Measurements from ENCODE around the gene CCNJL.
"Not testable (repeated sequence)": the region's sequence is repeated elsewhere in the genome, so short reads cannot be mapped to it uniquely, and the experiment has no call there.

CCNJL gene

GRCh38 chr5:160260881-160261815, 51.2 kb downstream of the CCNJL start:
- no peak for DNase-seq (ENCODE audit: low read depth)

GRCh38 chr5:160260006-160260775, 52.2 kb downstream of the CCNJL start:
- no peak for DNase-seq (ENCODE audit: low read depth)

GRCh38 chr5:160259341-160259740, 53.0 kb downstream of the CCNJL start:
- DNase-seq (ENCODE audit: low read depth): no peak

GRCh38 chr5:160254706-160255105, 57.7 kb downstream of the CCNJL start:
- no peak for DNase-seq (ENCODE audit: low read depth)

GRCh38 chr5:160253441-160253840, 58.9 kb downstream of the CCNJL start:
- no peak for DNase-seq (ENCODE audit: low read depth)

GRCh38 chr5:160252916-160253315, 59.4 kb downstream of the CCNJL start:
- no peak for DNase-seq (ENCODE audit: low read depth)

GRCh38 chr5:160251406-160252155, 60.8 kb downstream of the CCNJL start:
- no peak for DNase-seq (ENCODE audit: low read depth)

- DNase-seq (ENCODE audit: low read depth): no peak
Observed at GRCh38 chr5:160250826-160251225, 61.5 kb downstream of the CCNJL start.

GRCh38 chr5:160250226-160250625, 62.1 kb downstream of the CCNJL start:
- no peak for DNase-seq (ENCODE audit: low read depth)

GRCh38 chr5:160249570-160249969, 62.8 kb downstream of the CCNJL start:
- DNase-seq (ENCODE audit: low read depth): not testable (repeated sequence)

- no peak for DNase-seq (ENCODE audit: low read depth)
Observed at GRCh38 chr5:160245506-160246086, 66.8 kb downstream of the CCNJL start.

GRCh38 chr5:160242145-160242544, 70.2 kb downstream of the CCNJL start:
- DNase-seq (ENCODE audit: low read depth): no peak

GRCh38 chr5:160240350-160240749, 72.0 kb downstream of the CCNJL start:
- DNase-seq (ENCODE audit: low read depth): no peak

- no peak for DNase-seq (ENCODE audit: low read depth)
Observed at GRCh38 chr5:160237571-160238093, 74.7 kb downstream of the CCNJL start.

- no peak for DNase-seq (ENCODE audit: low read depth)
Observed at GRCh38 chr5:160235731-160236130, 76.6 kb downstream of the CCNJL start.

GRCh38 chr5:160233215-160233614, 79.1 kb downstream of the CCNJL start:
- DNase-seq (ENCODE audit: low read depth): no peak

GRCh38 chr5:160231783-160232342, 80.5 kb downstream of the CCNJL start:
- DNase-seq (ENCODE audit: low read depth): no peak

GRCh38 chr5:160230686-160231527, 81.5 kb downstream of the CCNJL start:
- DNase-seq (ENCODE audit: low read depth): no peak

GRCh38 chr5:160229190-160229742, 83.1 kb downstream of the CCNJL start, which contains the start of gene FABP6:
TSS of gene FABP6 (plus strand) at chr5:160229506. CDS start at chr5:160229558, 52 bp downstream.
- no peak for DNase-seq (ENCODE audit: low read depth)

GRCh38 chr5:160227012-160227411, 85.4 kb downstream of the CCNJL start:
- DNase-seq (ENCODE audit: low read depth): no peak

Data from T follicular helper cell (primary cell).